ENCODE results near the gene MAGEB1.

Gene MAGEB1

DNA sequence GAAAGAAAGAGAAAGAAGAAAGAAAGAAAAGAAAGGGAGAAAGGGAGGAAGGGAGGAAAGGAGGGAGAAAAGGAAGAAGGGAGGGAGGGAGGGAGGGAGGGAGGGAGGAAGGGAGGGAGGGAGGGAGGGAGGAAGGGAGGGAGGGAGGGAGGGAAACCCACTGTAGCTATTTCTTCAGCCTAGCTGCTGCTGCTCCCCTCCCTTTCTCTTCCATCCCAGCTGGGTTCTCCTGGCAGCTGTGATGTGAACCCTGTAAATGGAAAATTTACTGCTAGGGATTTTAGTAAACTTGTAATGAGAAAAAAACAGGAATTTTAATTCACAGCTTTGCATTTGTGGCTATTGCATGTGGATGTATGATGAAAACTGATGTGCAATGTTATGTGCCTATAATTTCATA is 54.3 kb downstream of the MAGEB1 start:
- no peak for DNase-seq

Measured in NCI-H526 (cell line).